ENCODE results near the gene ARHGEF40.
"Not testable (repeated sequence)": the region's sequence is repeated elsewhere in the genome, so short reads cannot be mapped to it uniquely, and the experiment has no call there.

The ARHGEF40 gene

DNA sequence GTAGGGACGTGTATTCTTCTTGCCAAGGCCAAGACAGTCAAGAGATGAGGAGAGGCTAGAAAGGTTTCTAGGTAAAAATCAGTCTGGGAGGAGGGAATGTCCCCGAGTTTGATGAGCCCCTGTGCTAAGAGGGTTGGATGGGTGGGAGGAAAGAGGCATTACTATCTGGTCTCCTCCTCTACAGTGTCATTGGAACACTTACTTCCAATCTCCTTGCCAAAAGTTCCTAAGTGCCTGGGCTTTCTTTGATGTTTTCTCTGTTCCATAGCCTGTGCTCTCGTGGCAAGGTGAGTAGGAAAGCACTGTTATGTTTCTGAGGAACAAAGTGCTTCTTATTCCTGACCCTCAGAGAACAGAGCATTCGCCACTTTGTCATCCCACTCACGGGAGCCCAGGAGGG is 35.4 kb upstream of the ARHGEF40 start, which contains the start of gene RNASE13:
Gene RNASE13, minus strand, starts transcription at position 101 of the 400 bp plus-strand sequence. CDS start 519 bp downstream, outside the sequence.
- ATAC-seq = no peak
- no peaks in the 10 kb centered on the region for H3K4me1 Mint-ChIP-seq
- peaks cover 36% of the 10 kb centered on the region for H3K27me3 Mint-ChIP-seq
- H3K27ac Mint-ChIP-seq = peak within 1 kb of the TSS; percentile 18
- no peaks in the 10 kb centered on the region for H3K9me3 Mint-ChIP-seq
- H3K4me3 Mint-ChIP-seq = no peak within 1 kb of the TSS
- no peaks in the 10 kb centered on the region for H3K36me3 Mint-ChIP-seq

DNA sequence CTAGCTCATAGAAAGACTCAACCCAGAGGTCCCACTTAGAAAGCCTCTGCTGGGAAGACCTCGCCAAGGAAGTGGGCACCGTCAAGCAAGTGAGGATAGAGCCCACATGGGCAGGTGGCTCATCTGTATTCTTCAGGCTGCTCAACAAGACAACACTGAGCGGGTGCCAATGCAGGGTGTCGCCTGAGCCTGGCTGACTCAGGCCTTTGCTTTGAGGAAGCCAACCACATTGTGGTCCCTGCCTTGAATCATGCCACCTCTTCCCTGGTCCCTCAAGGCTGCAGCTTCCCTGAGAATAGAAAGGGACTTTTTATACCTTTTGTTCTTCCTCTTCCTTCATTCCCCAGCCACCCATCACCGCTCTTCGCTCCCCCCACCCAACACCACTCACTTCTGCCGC is 33.4 kb upstream of the ARHGEF40 start:
- Mint-ChIP-seq H3K9me3 (no peaks in the 10 kb centered on the region), H3K4me1 (no peaks in the 10 kb centered on the region), H3K4me3 (no peak overlapping the region), H3K36me3 (no peaks in the 10 kb centered on the region), H3K27me3 (peaks cover 32% of the 10 kb centered on the region), H3K27ac (no peak overlapping the region)
- no peak for ATAC-seq

DNA sequence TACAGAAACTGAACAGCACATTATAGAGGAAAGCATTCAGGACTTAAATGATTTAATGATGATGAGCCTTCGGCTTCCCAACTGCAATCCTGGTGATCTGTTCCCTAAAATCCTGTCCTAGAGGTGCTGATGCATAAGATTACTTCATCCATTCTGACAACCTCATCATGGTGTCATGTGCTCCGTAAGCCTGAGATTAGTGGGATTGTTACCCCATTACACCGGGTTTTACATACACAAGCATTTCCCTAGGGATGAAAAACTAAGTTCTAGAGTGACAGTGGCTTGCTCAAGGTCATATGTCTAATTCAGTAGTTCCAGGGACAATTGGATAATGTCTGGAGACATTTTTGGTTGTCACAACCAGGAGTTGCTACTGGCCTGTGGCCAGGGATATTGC is 32.9 kb upstream of the ARHGEF40 start:
- H3K36me3 Mint-ChIP-seq = no peaks in the 10 kb centered on the region
- ATAC-seq = no peak
- H3K4me3 Mint-ChIP-seq = no peak overlapping the region
- no peaks in the 10 kb centered on the region for H3K9me3 Mint-ChIP-seq
- H3K4me1 Mint-ChIP-seq = no peaks in the 10 kb centered on the region
- peaks cover 31% of the 10 kb centered on the region for H3K27me3 Mint-ChIP-seq
- H3K27ac Mint-ChIP-seq = no peak overlapping the region

DNA sequence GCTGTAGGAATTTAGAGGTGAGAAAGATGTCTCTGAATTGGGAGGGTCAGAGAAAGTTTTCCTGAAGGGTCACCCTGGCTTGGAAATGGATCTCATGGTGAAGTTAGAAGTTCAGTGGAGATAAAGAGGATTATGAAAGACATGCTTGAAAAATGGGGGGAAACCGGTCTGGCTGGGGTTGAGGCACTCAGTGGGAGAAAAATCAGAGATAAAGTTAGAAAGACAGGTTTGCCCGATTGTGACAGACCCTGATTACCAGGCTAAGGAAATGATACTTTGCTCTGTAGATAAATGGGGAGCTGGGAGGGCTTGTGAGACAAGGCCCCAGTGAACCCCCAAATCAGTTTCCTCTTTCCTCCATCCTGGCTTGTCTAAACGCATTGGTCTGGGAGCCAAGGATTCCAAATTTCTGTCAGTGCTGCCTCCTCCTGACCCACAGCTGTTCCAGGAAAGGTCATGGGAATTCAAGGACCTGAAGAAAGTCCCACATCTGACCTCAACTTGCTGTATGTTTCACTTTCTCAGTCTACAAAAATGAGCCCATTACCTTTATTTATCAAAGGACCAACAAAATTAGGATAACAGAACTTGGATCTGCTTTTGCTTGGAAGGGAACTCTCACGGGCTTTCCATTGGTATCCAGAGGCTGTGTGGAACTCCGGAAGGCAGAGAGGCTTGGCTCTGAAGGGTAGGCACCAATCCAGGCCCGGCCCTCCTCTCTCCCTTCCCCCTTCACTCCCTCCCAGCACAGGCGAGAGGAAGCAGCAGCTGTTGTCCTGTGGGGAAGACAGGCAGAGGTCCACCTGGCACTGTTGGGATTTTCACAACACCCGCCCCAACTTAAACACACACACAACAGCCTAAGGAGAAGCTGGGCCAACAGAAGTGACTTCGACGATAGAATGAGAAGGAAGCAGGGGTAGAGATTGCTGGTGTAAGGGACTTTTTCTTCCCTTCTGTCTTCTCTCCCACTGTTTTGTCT is 31.4 kb upstream of the ARHGEF40 start:
- H3K27ac Mint-ChIP-seq = no peak overlapping the region
- no peak overlapping the region for H3K4me3 Mint-ChIP-seq

DNA sequence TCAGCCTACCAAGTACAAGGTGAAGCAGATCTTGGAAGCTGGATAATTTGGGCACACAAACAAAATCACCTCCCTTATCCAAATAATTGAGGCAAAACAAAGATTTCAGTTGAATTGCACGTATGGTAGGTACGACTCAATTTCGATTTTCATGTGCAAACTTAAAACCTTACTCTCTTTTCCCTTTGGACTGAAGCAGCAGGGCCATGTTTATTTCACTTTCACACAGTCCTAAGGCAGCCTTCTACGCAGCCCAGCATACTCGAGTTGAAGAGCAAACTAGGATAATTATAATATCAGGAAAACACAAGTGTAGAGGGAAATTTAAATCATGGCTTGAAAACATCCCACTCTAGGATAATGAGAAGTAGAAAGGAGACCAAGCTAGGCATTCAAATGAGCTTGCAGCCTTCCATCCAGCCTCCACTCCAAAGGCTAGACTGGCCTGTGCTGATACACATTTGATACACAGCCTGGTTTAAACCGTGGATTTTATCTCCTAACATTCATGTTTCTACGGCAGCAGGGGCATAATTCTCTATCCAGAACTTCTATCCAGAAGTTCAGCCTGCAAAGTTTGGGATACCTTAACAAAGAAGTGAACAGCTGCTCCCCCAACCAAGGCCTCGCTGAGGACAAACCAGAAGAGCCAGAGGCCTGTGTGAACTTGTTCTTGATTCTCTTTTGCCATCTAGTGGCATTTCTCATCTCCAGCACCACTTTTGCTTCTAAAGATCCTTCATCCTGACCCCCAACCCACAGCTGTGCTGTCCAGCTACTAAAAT is 30.3 kb upstream of the ARHGEF40 start:
- peaks cover 42% of the 10 kb centered on the region for H3K27me3 Mint-ChIP-seq
- no peaks in the 10 kb centered on the region for H3K9me3 Mint-ChIP-seq
- H3K36me3 Mint-ChIP-seq = no peaks in the 10 kb centered on the region
- no peaks in the 10 kb centered on the region for H3K4me1 Mint-ChIP-seq
- H3K27ac Mint-ChIP-seq = no peak overlapping the region
- H3K4me3 Mint-ChIP-seq = no peak overlapping the region
- no peak for ATAC-seq

More for the DNA sequence above, 31.4 kb upstream of the ARHGEF40 start:
- H3K9me3 Mint-ChIP-seq = no peaks in the 10 kb centered on the region
- no peaks in the 10 kb centered on the region for H3K36me3 Mint-ChIP-seq
- peaks cover 32% of the 10 kb centered on the region for H3K27me3 Mint-ChIP-seq
- no peak for ATAC-seq
- H3K4me1 Mint-ChIP-seq = no peaks in the 10 kb centered on the region

DNA sequence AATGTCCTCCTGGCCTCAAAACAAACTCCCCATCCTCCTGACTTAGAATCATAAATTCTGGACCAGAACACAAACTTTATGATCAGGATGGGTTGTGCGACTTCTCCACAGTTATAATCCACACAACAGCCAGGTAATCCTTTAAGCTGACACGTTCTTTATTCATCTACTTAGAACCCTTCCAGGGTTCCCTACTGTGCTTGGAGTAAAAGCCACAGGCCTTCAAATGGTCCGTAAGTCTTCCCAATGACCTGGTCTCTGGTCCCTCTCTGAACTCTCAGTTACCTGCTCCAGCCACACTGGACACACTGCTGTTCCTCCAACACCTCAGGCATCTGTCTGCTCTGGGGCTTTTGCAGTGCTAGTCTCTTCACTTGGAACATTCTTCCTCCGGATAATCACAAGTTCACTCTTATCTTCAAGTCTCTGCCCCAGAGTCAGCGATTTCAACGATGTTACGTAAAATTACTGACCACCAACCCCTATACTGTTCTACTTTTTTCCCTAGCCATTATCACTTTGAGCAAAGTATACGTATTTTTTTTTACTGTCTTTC is 29.7 kb upstream of the ARHGEF40 start:
- H3K4me1 Mint-ChIP-seq = no peaks in the 10 kb centered on the region

DNA sequence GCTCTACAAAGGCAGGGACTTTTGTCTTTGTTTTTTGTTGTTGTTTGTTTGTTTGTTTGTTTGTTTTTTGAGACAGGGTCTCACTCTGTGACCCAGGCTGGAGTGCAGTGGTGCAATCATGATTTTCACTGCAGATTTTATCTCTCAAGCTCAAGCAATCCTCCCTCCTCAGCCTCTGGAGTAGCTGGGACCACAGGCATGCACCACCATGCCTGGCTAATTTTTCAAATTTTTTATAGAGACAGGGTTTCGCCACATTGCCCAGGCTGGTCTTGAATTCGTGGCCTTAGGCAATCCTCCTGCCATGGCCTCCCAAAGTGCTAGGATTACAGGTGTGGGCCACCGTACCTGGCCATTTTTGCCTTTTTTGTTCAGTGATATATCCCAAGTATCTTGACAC is 29.2 kb upstream of the ARHGEF40 start:
- not testable (repeated sequence) for H3K36me3 Mint-ChIP-seq, H3K4me3 Mint-ChIP-seq, H3K27ac Mint-ChIP-seq, ATAC-seq, H3K4me1 Mint-ChIP-seq, H3K9me3 Mint-ChIP-seq
- peaks cover 50% of the 10 kb centered on the region for H3K27me3 Mint-ChIP-seq

More for the DNA sequence above, 29.7 kb upstream of the ARHGEF40 start:
- no peak for ATAC-seq
- Mint-ChIP-seq H3K27ac (no peak overlapping the region), H3K27me3 (peaks cover 49% of the 10 kb centered on the region), H3K4me3 (no peak overlapping the region), H3K36me3 (no peaks in the 10 kb centered on the region), H3K9me3 (no peaks in the 10 kb centered on the region)

DNA sequence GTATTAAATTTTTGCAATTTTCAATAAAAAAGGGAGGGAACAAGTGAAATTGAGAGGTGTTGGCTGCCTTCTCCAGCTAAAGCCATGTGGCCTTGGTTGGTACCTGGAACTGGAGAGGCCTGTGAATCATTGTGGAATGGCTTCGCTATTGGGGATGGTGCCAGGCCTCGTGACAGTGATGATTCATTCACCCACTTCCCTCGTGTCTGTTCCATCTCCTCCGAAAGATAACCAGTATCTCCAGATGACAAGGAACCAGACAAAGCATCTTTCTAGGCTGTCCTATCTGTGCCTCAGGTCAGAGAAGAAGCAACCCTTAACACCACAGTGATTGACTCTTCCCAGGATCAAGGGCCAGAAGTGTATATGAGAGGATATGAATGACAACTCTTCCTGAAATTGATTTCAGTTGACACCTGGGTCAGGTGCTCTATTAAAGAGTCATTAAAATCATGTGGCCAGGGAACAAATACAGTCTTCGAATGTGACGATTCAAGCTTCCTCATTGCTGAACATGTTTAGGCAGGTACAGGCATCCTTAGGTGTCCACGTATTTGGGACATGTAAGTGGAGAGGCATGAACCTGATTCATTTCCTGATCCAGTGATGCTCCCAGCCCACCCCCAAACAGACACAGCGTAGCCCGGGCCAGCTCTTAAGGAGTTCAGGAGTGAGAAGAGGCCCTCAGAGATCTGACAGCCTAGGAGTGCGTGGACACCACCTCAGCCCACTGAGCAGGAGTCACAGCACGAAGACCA is 28.2 kb upstream of the ARHGEF40 start, which contains the start of gene RNASE7:
Gene RNASE7, plus strand, starts transcription at position 687 of the 758 bp plus-strand sequence. CDS start 631 bp downstream, outside the sequence.
- no peak for ATAC-seq
- Mint-ChIP-seq H3K27ac (no peak within 1 kb of the TSS), H3K36me3 (no peaks in the 10 kb centered on the region), H3K27me3 (peaks cover 41% of the 10 kb centered on the region), H3K9me3 (no peaks in the 10 kb centered on the region), H3K4me3 (no peak within 1 kb of the TSS), H3K4me1 (no peaks in the 10 kb centered on the region)

DNA sequence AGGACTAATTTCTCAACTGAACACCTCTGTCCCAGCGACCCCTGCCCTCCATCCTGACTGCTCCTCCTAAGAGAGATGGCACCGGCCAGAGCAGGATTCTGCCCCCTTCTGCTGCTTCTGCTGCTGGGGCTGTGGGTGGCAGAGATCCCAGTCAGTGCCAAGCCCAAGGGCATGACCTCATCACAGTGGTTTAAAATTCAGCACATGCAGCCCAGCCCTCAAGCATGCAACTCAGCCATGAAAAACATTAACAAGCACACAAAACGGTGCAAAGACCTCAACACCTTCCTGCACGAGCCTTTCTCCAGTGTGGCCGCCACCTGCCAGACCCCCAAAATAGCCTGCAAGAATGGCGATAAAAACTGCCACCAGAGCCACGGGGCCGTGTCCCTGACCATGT is 27.2 kb upstream of the ARHGEF40 start:
- no peaks in the 10 kb centered on the region for H3K36me3 Mint-ChIP-seq
- no peak for ATAC-seq
- H3K4me1 Mint-ChIP-seq = no peaks in the 10 kb centered on the region
- peaks cover 38% of the 10 kb centered on the region for H3K27me3 Mint-ChIP-seq
- H3K9me3 Mint-ChIP-seq = no peaks in the 10 kb centered on the region
- H3K27ac Mint-ChIP-seq = no peak overlapping the region
- no peak overlapping the region for H3K4me3 Mint-ChIP-seq

DNA sequence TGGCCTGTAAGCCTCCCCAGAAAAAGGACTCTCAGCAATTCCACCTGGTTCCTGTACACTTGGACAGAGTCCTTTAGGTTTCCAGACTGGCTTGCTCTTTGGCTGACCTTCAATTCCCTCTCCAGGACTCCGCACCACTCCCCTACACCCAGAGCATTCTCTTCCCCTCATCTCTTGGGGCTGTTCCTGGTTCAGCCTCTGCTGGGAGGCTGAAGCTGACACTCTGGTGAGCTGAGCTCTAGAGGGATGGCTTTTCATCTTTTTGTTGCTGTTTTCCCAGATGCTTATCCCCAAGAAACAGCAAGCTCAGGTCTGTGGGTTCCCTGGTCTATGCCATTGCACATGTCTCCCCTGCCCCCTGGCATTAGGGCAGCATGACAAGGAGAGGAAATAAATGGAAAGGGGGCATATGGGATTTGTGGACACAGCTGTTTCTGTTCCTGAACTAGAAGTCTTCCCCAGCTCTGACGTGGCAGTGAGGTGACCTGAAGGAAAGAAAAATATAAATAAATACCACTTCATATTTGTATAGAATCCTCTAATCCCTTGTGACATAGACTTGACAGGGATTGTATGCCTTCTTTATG is 26.6 kb upstream of the ARHGEF40 start:
- H3K4me3 Mint-ChIP-seq = no peak overlapping the region
- peaks cover 38% of the 10 kb centered on the region for H3K27me3 Mint-ChIP-seq
- H3K4me1 Mint-ChIP-seq = no peaks in the 10 kb centered on the region
- ATAC-seq = no peak
- no peak overlapping the region for H3K27ac Mint-ChIP-seq
- H3K9me3 Mint-ChIP-seq = no peaks in the 10 kb centered on the region
- no peaks in the 10 kb centered on the region for H3K36me3 Mint-ChIP-seq

DNA sequence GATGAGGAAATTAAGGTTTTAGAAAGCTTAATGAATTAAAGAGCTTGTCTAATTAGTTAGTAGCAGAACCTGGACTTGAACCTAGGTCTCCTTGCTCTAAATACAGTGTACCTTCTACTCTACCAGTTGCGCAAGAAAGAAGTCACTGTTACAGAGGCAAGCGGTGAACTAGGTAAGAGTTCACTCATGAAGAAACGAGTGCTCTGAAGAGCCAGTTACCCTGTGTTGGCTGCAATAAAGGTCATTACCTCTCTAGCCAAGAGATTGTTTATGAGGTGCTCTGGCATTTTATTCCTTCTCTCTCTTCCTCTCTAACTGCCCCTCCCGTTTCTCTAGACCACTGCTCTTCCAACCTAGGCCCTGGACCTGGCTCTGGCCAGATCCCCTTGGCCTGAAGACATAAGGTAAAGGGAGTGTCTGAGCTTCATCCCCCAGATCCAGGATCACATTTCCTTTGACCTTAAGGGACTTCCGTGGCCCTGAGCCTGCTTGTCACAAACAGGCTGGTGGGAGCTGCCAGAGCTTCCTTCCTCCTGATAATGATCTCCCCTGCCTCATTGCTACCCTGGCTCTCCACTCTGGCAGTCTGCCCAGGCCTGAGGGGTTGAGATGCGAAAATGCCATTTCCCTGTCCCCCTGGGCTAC is 26.0 kb upstream of the ARHGEF40 start:
- no peak overlapping the region for H3K27ac Mint-ChIP-seq
- no peak overlapping the region for H3K4me3 Mint-ChIP-seq
- H3K4me1 Mint-ChIP-seq = no peaks in the 10 kb centered on the region
- no peaks in the 10 kb centered on the region for H3K9me3 Mint-ChIP-seq
- peaks cover 38% of the 10 kb centered on the region for H3K27me3 Mint-ChIP-seq
- ATAC-seq = no peak
- no peaks in the 10 kb centered on the region for H3K36me3 Mint-ChIP-seq

DNA sequence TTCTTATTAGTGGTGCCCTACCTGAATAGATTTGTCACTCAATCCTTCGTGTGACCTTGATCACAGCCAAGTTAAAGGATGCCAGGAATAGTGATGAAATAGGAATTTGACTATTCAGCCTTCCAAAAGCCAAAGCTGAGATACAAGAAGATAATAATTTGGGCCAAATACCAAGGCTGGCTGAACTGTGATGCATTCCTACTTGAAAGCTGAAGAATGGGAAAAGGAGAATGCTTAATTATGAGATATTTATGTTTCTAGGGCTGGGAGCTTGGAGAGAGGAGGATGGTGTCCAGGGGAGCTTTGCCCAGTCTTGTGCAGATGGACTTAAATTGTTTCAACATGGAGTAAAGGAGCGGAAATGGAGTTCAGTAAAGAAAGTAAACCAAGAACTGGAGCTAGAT is 22.7 kb upstream of the ARHGEF40 start:
- ATAC-seq = no peak
- Mint-ChIP-seq H3K36me3 (no peaks in the 10 kb centered on the region), H3K27me3 (peaks cover 36% of the 10 kb centered on the region), H3K4me1 (no peaks in the 10 kb centered on the region), H3K9me3 (no peaks in the 10 kb centered on the region), H3K27ac (no peak overlapping the region), H3K4me3 (no peak overlapping the region)

DNA sequence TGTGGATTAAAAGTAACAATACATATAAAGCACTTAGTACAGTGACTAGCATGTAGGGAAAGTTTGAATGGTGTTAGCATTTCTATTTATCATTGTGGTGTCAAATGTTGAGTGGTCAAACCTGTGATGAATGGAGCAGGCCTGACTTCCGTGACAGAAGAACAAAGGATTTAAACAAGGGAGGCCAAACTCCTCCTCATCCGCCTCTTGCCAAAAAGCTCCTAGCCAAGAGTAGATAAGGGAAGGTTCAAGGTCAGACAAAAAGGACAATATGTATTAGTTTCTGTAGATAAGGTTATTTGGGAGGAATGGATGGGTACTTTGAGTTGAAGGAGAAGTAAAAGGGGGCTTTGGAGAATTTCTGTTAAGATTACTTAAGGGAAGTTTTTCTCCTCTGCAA is 21.5 kb upstream of the ARHGEF40 start:
- Mint-ChIP-seq H3K27ac (no peak overlapping the region), H3K27me3 (peaks cover 31% of the 10 kb centered on the region), H3K36me3 (no peaks in the 10 kb centered on the region), H3K4me3 (no peak overlapping the region), H3K4me1 (no peaks in the 10 kb centered on the region), H3K9me3 (no peaks in the 10 kb centered on the region)
- ATAC-seq = no peak

DNA sequence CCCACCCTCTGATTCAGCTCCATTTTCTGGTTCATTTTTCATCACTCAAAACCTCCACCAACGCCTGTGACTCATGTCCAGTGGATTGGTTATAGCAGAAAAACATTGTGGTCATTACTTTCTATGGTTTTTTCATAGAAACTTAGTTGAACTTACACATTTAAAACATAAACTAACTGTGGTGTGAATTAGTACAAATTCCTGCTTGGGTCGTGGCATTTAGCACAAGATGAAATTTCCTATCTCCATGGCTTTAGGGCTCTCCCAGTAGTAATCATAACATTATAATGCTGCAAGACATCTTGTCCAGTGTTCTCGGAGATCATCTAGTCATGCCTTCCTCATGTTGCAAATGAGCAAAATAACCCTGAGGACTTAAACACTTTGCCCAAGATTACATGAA is 20.8 kb upstream of the ARHGEF40 start:
- Mint-ChIP-seq H3K4me1 (no peaks in the 10 kb centered on the region), H3K27me3 (peaks cover 31% of the 10 kb centered on the region), H3K27ac (no peak overlapping the region), H3K4me3 (no peak overlapping the region), H3K9me3 (no peaks in the 10 kb centered on the region), H3K36me3 (no peaks in the 10 kb centered on the region)
- ATAC-seq = no peak
